PC-3 (cell line): ENCODE measurements around the gene TSPEAR.

Experiments used
- CTCF ChIP-seq: fragments of 300-600 bp; sonication (generic); conservative IDR thresholded peaks from 2 replicates; pipeline ENCODE4 v1.5.1; 2017; ENCODE audit warnings: antibody characterized with exemption, low read depth, mild to moderate bottlenecking, low read length
- EZH2phosphoT487 ChIP-seq: fragments of 300-600 bp; sonication (generic); IDR thresholded peaks from 2 replicates; pipeline ENCODE4 v1.6.1; 2018; ENCODE audit warnings: mild to moderate bottlenecking, antibody characterized with exemption, low read length, borderline replicate concordance

- TF ChIP-seq EZH2phosphoT487 (no peak), CTCF (no peak)
These were observed 115.8 kb downstream of the TSPEAR start for GRCh38 chr21:44595524-44595923.
